Measurements from ENCODE around the gene PLPPR3.
"Not testable (repeated sequence)": the region's sequence is repeated elsewhere in the genome, so short reads cannot be mapped to it uniquely, and the experiment has no call there.

The PLPPR3 gene

DNA sequence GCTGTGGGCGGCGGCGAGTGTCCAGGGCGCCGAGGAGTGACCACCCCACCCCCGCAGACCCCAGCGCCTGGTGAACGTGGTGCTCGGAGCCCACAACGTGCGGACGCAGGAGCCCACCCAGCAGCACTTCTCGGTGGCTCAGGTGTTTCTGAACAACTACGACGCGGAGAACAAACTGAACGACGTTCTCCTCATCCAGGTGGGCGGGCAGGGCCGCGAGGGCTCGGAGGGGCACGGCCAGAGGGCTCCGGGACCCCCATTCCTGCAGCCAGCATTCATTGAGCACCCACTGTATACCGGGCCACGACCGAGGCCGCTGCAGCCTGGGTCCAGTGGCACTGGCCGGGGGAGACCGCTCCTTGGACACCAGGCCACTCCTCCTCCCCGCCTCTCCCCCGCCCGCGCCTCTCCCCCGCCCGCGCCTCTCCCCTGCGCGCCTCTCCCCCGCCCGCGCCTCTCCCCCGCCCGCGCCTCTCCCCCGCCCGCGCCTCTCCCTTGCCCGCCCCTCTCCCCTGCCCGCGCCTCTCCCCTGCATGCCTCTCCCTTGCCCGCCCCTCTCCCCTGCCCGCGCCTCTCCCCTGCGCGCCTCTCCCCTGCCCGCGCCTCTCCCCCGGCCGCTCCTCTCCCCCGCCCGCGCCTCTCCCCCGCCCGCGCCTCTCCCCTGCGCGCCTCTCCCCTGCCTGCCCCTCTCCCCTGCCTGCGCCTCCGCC is 22.2 kb upstream of the PLPPR3 start:
- TF ChIP-seq, protein P1, sequence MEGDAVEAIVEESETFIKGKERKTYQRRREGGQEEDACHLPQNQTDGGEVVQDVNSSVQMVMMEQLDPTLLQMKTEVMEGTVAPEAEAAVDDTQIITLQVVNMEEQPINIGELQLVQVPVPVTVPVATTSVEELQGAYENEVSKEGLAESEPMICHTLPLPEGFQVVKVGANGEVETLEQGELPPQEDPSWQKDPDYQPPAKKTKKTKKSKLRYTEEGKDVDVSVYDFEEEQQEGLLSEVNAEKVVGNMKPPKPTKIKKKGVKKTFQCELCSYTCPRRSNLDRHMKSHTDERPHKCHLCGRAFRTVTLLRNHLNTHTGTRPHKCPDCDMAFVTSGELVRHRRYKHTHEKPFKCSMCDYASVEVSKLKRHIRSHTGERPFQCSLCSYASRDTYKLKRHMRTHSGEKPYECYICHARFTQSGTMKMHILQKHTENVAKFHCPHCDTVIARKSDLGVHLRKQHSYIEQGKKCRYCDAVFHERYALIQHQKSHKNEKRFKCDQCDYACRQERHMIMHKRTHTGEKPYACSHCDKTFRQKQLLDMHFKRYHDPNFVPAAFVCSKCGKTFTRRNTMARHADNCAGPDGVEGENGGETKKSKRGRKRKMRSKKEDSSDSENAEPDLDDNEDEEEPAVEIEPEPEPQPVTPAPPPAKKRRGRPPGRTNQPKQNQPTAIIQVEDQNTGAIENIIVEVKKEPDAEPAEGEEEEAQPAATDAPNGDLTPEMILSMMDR (IDR thresholded peaks at IDR 0.05; ENCODE audit: insufficient read depth, low read length, poor library complexity, severe bottlenecking) = no peak
- Histone ChIP-seq H3K4me3 (replicated peaks; ENCODE audit: low read depth, low read length) (no peak overlapping the region), H3K27me3 (replicated peaks; ENCODE audit: control insufficient read depth, insufficient read depth, low read length) (no peaks in the 10 kb centered on the region; the same call in 1 of the 2 replicates), H3K36me3 (ENCODE audit: control insufficient read depth, insufficient read depth, low read length) (no peaks in the 10 kb centered on the region)
- no peak for DNase-seq (ENCODE audit: extremely low read depth, insufficient read length)

DNA sequence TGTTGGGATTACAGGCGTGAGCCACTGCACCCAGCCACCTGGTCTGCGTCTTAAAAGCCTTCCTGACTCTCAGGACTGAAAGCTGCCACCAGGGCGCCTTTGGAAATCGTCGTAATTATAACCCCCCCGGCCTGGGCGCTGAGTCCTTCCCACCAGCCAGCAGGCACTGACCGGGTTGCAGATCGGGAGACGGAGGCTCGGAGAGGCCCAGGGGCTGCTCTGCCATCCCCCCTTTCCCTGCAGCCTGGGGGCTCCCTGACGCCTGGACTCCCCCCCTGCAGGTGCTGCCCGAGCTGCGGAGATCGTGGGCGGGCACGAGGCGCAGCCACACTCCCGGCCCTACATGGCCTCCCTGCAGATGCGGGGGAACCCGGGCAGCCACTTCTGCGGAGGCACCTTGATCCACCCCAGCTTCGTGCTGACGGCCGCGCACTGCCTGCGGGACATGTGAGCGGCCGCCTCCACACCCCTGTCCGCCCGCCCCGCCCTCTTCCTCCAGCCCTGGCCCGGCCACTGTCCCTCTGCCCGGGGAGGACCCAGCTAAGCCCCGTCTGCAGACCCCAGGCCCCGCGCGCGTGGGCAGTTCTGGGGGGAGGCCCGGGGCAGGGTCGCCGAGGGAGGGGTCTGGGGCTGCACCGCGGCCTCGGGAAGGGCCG is 21.6 kb upstream of the PLPPR3 start:
- DNase-seq (ENCODE audit: extremely low read depth, insufficient read length) = no peak
- H3K4me3 ChIP-seq (replicated peaks; ENCODE audit: low read depth, low read length) = no peak overlapping the region

DNA sequence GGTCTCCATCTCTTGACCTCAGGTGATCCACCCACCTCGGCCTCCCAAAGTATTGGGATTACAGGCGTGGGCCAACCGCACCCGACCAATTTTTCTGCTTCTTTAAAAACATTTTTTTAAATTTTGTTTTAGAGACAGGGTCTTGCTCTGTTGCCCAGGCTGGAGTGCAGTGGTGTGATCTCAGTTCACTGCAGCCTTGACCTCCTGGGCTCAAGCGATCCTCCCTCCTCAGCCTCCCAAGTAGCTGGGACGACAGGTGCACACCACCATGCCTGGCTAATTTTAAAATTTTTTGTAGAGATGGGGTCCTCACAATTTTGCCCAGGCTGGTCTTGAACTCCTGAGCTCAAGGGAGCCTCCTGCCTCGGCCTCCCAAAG is 21.0 kb upstream of the PLPPR3 start:
- DNase-seq (ENCODE audit: extremely low read depth, insufficient read length); H3K4me3 ChIP-seq (replicated peaks; ENCODE audit: low read depth, low read length); H3K27me3 ChIP-seq (replicated peaks; ENCODE audit: control insufficient read depth, insufficient read depth, low read length): not testable (repeated sequence)

More for the DNA sequence above, 21.6 kb upstream of the PLPPR3 start:
- TF ChIP-seq, protein P1 (IDR thresholded peaks at IDR 0.05; ENCODE audit: insufficient read depth, low read length, poor library complexity, severe bottlenecking) = no peak
- Histone ChIP-seq H3K36me3 (ENCODE audit: control insufficient read depth, insufficient read depth, low read length) (no peaks in the 10 kb centered on the region), H3K27me3 (replicated peaks; ENCODE audit: control insufficient read depth, insufficient read depth, low read length) (no peaks in the 10 kb centered on the region; the same call in 1 of the 2 replicates)

DNA sequence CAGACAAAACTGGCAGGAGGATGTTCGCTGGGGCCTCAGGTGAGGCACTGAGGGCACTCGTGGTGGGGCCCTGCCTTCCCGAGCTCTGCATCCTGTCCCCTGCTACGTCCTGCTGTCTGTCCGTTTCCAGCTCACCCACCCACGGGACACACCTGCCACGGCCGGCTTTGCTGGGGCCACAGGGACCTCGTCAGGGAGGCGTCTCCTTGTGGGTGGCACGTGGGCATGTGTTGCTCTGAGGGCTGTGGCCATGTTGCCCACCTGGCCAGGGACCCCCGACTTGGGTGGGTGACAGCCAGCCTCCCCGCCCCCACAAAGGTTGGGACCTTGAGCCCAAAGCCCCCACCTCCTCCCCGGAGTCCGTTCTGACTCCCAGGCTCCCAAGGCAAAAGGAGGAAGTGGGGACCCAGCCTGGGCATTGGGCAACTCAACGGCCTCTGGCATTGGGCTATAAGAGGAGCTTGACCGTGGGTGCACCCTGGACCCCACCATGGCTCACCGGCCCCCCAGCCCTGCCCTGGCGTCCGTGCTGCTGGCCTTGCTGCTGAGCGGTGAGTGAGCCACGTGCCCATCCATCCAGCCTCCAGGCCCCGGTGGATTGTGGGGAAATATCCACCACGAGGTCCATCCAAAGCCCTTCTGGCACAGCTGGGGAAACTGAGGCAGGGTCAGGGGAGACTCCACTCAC is 18.9 kb upstream of the PLPPR3 start, which contains the start of gene PRTN3:
PRTN3 (plus strand) TSS at position 481 of the 688 bp plus-strand sequence; CDS start at position 491, 10 bp downstream.
- no peak within 1 kb of the TSS for H3K4me3 ChIP-seq (replicated peaks; ENCODE audit: low read depth, low read length)
- H3K36me3 ChIP-seq (ENCODE audit: control insufficient read depth, insufficient read depth, low read length) = no peaks in the 10 kb centered on the region
- DNase-seq (ENCODE audit: extremely low read depth, insufficient read length) = no peak
- TF ChIP-seq, protein P1 (IDR thresholded peaks at IDR 0.05; ENCODE audit: insufficient read depth, low read length, poor library complexity, severe bottlenecking) = no peak
- peaks cover 2% of the 10 kb centered on the region; the same call in 1 of the 2 replicates for H3K27me3 ChIP-seq (replicated peaks; ENCODE audit: control insufficient read depth, insufficient read depth, low read length)

More for the DNA sequence above, 21.0 kb upstream of the PLPPR3 start:
- not testable (repeated sequence) for H3K36me3 ChIP-seq (ENCODE audit: control insufficient read depth, insufficient read depth, low read length)

DNA sequence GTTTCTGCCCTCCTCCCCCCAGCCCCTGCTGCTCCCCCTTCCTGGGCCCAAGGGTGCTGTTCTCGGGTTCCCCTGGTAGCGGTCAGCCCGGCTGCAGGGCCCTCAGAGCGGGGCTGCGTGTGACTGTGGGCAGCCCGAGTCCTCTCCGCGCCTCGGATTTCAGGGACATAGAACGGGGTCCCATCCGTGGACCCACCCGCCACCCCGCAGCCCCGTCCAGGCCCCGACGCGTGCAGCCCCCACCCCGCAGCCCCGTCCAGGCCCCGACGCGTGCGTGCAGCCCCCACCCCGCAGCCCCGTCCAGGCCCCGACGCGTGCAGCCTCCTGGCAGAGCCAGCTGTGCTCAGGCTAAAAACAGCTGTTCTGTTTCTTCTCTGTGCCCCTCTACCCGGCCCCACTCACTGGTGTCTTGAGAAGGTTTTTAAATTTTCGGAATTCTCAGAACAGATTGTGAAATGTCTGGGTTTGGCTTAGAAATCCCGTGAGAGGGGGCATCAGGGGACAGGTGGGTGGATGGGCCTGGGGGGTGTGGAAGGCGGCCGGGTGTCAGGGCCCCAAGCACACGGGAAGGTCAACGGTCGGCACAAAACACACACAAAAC is 13.6 kb upstream of the PLPPR3 start:
- H3K4me3 ChIP-seq (replicated peaks; ENCODE audit: low read depth, low read length) = no peak overlapping the region
- DNase-seq (ENCODE audit: extremely low read depth, insufficient read length) = no peak
- TF ChIP-seq, protein P1 (IDR thresholded peaks at IDR 0.05; ENCODE audit: insufficient read depth, low read length, poor library complexity, severe bottlenecking) = no peak
- peaks cover 2% of the 10 kb centered on the region; the same call in 1 of the 2 replicates for H3K27me3 ChIP-seq (replicated peaks; ENCODE audit: control insufficient read depth, insufficient read depth, low read length)
- H3K36me3 ChIP-seq (ENCODE audit: control insufficient read depth, insufficient read depth, low read length) = no peaks in the 10 kb centered on the region

All from GM06990 (cell line).